ENCODE data around the gene AHNAK. TPM values are rescaled to one million over a fixed set of nuclear protein-coding genes. Genes with fewer than 3 reads are reported as not detected.
A peak's percentile ranks its signal among the peaks of the same experiment; 100 is the strongest.
"Not testable (repeated sequence)": the region's sequence is repeated elsewhere in the genome, so short reads cannot be mapped to it uniquely, and the experiment has no call there.

The AHNAK gene
- total and polyA plus RNA-seq, 3 donors from 2014 or later, result 95.8 to 148 (median 137) TPM

GRCh38 chr11:62390722-62391121 is 155.9 kb downstream of the AHNAK start:
- Histone ChIP-seq H3K4me1 (peaks cover 6% of the 10 kb centered on the region), H3K27ac (no peak overlapping the region), H3K27me3 (no peaks in the 10 kb centered on the region), H3K9me3 (no peaks in the 10 kb centered on the region), H3K4me3 (no peak overlapping the region), H3K36me3 (ENCODE audit: low read depth, missing control alignments) (no peaks in the 10 kb centered on the region)
- WGBS, 2 donors, result 53 to 88% methylated on average over 1 of the region's 1 CpG
- no peak for DNase-seq
- intact Hi-C loops (cut with DNase I; ENCODE audit: low total_unique reads), result loop anchor here (10.0 kb wide), 2 partner anchors 154 to 284 kb away; partner anchors contain the start of genes AHNAK, LBHD1, UBXN1 and UQCC3
- no peak for TF ChIP-seq POLR2A (IDR thresholded peaks at IDR 0.05)
- TF ChIP-seq CTCF (IDR thresholded peaks at IDR 0.05), result no peak

- H3K27ac ChIP-seq, result no peak overlapping the region
- H3K4me1 ChIP-seq, result peaks cover 3% of the 10 kb centered on the region
- WGBS, 2 donors, result 78% methylated on average over 5 of the region's 5 CpGs
- no peaks in the 10 kb centered on the region for H3K36me3 ChIP-seq (ENCODE audit: low read depth, missing control alignments)
- no peak overlapping the region for H3K4me3 ChIP-seq
- H3K9me3 ChIP-seq, result no peaks in the 10 kb centered on the region
- no peak for DNase-seq
- H3K27me3 ChIP-seq, result no peaks in the 10 kb centered on the region
- no peak for TF ChIP-seq POLR2A (IDR thresholded peaks at IDR 0.05)
- TF ChIP-seq CTCF (IDR thresholded peaks at IDR 0.05), result no peak
- intact Hi-C loops (cut with DNase I; ENCODE audit: low total_unique reads), result loop anchor here (10.0 kb wide), 2 partner anchors 155 to 285 kb away; partner anchors contain the start of genes AHNAK, LBHD1, UBXN1 and UQCC3
Observed at GRCh38 chr11:62390237-62390636, 156.4 kb downstream of the AHNAK start.

GRCh38 chr11:62388999-62389398 is 157.6 kb downstream of the AHNAK start:
- no peaks in the 10 kb centered on the region for H3K9me3 ChIP-seq
- no peak for DNase-seq
- intact Hi-C loops (cut with DNase I; ENCODE audit: low total_unique reads), result no loop called here
- 82 to 88% methylated on average over 11 of the region's 11 CpGs for WGBS, 2 donors
- no peak for TF ChIP-seq CTCF (IDR thresholded peaks at IDR 0.05)
- no peak for TF ChIP-seq POLR2A (IDR thresholded peaks at IDR 0.05)
- no peak overlapping the region for H3K27ac ChIP-seq
- H3K36me3 ChIP-seq (ENCODE audit: low read depth, missing control alignments), result no peaks in the 10 kb centered on the region
- H3K27me3 ChIP-seq, result no peaks in the 10 kb centered on the region
- no peaks in the 10 kb centered on the region for H3K4me1 ChIP-seq
- no peak overlapping the region for H3K4me3 ChIP-seq

- peaks cover 4% of the 10 kb centered on the region for H3K4me1 ChIP-seq
- H3K4me3 ChIP-seq, result no peak overlapping the region
- H3K9me3 ChIP-seq, result no peaks in the 10 kb centered on the region
- WGBS, 2 donors, result 93 to 97% methylated on average over 3 of the region's 3 CpGs
- intact Hi-C loops (cut with DNase I; ENCODE audit: low total_unique reads), result no loop called here
- H3K27me3 ChIP-seq, result no peaks in the 10 kb centered on the region
- H3K36me3 ChIP-seq (ENCODE audit: low read depth, missing control alignments), result no peaks in the 10 kb centered on the region
- no peak overlapping the region for H3K27ac ChIP-seq
- no peak for DNase-seq
- TF ChIP-seq CTCF (IDR thresholded peaks at IDR 0.05) (no peak), POLR2A (IDR thresholded peaks at IDR 0.05) (no peak)
Observed at GRCh38 chr11:62387381-62387780, 159.2 kb downstream of the AHNAK start.

- DNase-seq, result peak; percentile 4
- H3K27me3 ChIP-seq; H3K36me3 ChIP-seq (ENCODE audit: low read depth, missing control alignments); H3K4me1 ChIP-seq; intact Hi-C loops (cut with DNase I; ENCODE audit: low total_unique reads); H3K27ac ChIP-seq; H3K9me3 ChIP-seq; H3K4me3 ChIP-seq: not testable (repeated sequence)
- 71 to 83% methylated on average over 3 of the region's 3 CpGs for WGBS, 2 donors
Observed at GRCh38 chr11:62386083-62386482, 160.5 kb downstream of the AHNAK start.
